ENCODE data around the gene LRRC36. TPM values are rescaled to one million over a fixed set of nuclear protein-coding genes. Genes with fewer than 3 reads are reported as not detected.

The LRRC36 gene
- total RNA-seq, 4 donors from 2014 or later = 0.30 to 4.6 (median 2.1) TPM; not detected in 1

DNA sequence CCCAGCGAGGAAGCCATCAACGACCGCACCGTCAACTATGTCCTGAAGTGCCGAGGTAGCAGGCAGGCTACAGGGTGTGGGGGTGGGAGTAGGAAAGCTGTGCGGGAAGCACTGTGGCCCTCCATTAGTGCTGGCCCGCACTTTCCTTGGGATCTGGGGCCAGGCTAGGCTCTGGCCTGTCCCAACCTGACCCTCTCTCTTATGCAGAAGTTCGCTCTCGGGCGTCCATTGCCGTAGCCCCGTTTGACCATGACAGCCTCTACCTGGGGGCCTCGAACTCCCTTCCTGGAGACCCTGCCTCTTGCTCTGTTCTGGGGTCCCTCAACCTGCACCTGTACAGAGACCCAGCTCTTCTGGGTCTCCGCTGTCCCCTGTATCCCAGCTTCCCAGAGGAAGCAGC, 38.7 kb upstream of the LRRC36 start:
- H3K4me1 ChIP-seq = no peaks in the 10 kb centered on the region
- H3K4me3 ChIP-seq = no peak overlapping the region
- H3K27me3 ChIP-seq = no peaks in the 10 kb centered on the region
- no peak for DNase-seq (ENCODE audit: low spot score in 2 of 2)
- no peak overlapping the region for H3K27ac ChIP-seq
- TF ChIP-seq POLR2A (IDR thresholded peaks at IDR 0.05) (no peak), EP300 (IDR thresholded peaks at IDR 0.05) (no peak)
- TF ChIP-seq, protein P1, sequence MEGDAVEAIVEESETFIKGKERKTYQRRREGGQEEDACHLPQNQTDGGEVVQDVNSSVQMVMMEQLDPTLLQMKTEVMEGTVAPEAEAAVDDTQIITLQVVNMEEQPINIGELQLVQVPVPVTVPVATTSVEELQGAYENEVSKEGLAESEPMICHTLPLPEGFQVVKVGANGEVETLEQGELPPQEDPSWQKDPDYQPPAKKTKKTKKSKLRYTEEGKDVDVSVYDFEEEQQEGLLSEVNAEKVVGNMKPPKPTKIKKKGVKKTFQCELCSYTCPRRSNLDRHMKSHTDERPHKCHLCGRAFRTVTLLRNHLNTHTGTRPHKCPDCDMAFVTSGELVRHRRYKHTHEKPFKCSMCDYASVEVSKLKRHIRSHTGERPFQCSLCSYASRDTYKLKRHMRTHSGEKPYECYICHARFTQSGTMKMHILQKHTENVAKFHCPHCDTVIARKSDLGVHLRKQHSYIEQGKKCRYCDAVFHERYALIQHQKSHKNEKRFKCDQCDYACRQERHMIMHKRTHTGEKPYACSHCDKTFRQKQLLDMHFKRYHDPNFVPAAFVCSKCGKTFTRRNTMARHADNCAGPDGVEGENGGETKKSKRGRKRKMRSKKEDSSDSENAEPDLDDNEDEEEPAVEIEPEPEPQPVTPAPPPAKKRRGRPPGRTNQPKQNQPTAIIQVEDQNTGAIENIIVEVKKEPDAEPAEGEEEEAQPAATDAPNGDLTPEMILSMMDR (IDR thresholded peaks at IDR 0.05) = no peak
- no peaks in the 10 kb centered on the region for H3K9me3 ChIP-seq
- WGBS, 2 donors = 90 to 95% methylated on average over 14 of the region's 14 CpGs
- H3K36me3 ChIP-seq = peaks cover 0 to 58% (median 0%) of the 10 kb centered on the region in 3 donors

- WGBS, 2 donors = 77 to 79% methylated on average over 7 of the region's 7 CpGs
- H3K27ac ChIP-seq = no peak overlapping the region
- no peak overlapping the region for H3K4me3 ChIP-seq
- no peak for TF ChIP-seq EP300 (IDR thresholded peaks at IDR 0.05)
- TF ChIP-seq POLR2A (IDR thresholded peaks at IDR 0.05) = no peak
- TF ChIP-seq, protein P1 (IDR thresholded peaks at IDR 0.05) = no peak
- H3K9me3 ChIP-seq = no peaks in the 10 kb centered on the region
- peaks cover 0 to 30% (median 0%) of the 10 kb centered on the region in 3 donors for H3K36me3 ChIP-seq
- no peak for DNase-seq (ENCODE audit: low spot score in 2 of 2)
- H3K4me1 ChIP-seq = peaks cover 0 to 11% (median 0%) of the 10 kb centered on the region in 4 donors
- no peaks in the 10 kb centered on the region for H3K27me3 ChIP-seq
Observed at GRCh38 chr16:67291461-67291860, 35.2 kb upstream of the LRRC36 start.

DNA sequence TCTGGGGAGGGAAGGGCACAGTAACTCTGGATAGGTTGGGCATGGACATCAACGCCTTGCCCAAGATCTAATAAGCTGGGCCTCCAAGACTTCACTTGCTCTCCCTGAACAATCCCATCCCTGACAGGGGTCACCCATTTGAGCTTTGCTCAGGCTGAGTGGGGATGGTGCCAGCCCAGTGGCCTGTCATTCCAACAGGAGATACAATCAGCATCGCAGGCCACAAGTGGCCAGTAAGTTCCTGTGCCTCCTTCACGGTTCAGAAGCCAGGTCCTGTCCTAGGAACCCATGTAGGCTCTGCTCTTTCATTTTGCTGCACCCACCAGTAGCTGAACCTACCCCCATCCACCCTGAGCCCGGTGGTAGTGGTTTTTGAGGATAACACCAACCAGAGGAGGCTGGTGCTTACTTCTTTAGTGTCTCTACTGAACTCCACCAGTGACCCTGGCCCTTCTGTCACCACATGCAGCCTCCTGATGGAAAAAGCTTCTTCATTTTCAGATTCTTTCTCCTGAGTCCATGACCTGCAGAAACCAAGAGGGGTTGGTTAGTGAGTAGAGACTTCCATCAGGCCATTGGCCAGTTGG, 32.4 kb upstream of the LRRC36 start:
- Histone ChIP-seq H3K27me3 (no peaks in the 10 kb centered on the region), H3K36me3 (peaks cover 0 to 4% (median 0%) of the 10 kb centered on the region in 3 donors)
- WGBS, 2 donors = 86 to 95% methylated on average over 3 of the region's 4 CpGs

GRCh38 chr16:67294938-67295361, 31.7 kb upstream of the LRRC36 start:
- Histone ChIP-seq H3K27me3 (no peaks in the 10 kb centered on the region), H3K36me3 (no peaks in the 10 kb centered on the region), H3K4me1 (peaks cover 0 to 11% (median 0%) of the 10 kb centered on the region in 4 donors), H3K9me3 (no peaks in the 10 kb centered on the region), H3K4me3 (no peak overlapping the region), H3K27ac (peak overlapping the region in 1 of 4 donors; percentile 15)
- 49 to 52% methylated on average over 7 of the region's 7 CpGs for WGBS, 2 donors
- TF ChIP-seq EP300 (IDR thresholded peaks at IDR 0.05) (no peak), POLR2A (IDR thresholded peaks at IDR 0.05) (no peak)
- TF ChIP-seq, protein P1 (IDR thresholded peaks at IDR 0.05) = no peak
- no peak for DNase-seq (ENCODE audit: low spot score in 2 of 2)

More for the DNA sequence above, 32.4 kb upstream of the LRRC36 start:
- peaks cover 0 to 11% (median 0%) of the 10 kb centered on the region in 4 donors for H3K4me1 ChIP-seq
- no peak overlapping the region for H3K4me3 ChIP-seq
- no peak for DNase-seq (ENCODE audit: low spot score in 2 of 2)
- no peaks in the 10 kb centered on the region for H3K9me3 ChIP-seq
- peak overlapping the region in 1 of 4 donors; percentile 15 for H3K27ac ChIP-seq
- no peak for TF ChIP-seq EP300 (IDR thresholded peaks at IDR 0.05)
- TF ChIP-seq POLR2A (IDR thresholded peaks at IDR 0.05) = no peak
- TF ChIP-seq, protein P1 (IDR thresholded peaks at IDR 0.05) = no peak

- H3K36me3 ChIP-seq = no peaks in the 10 kb centered on the region
- WGBS, 2 donors = 44 to 50% methylated on average over 2 to 3 of the region's 3 CpGs
- H3K9me3 ChIP-seq = no peaks in the 10 kb centered on the region
- no peaks in the 10 kb centered on the region for H3K27me3 ChIP-seq
- H3K4me3 ChIP-seq = no peak overlapping the region
- H3K4me1 ChIP-seq = peaks cover 0 to 22% (median 0%) of the 10 kb centered on the region in 4 donors
- no peak overlapping the region for H3K27ac ChIP-seq
- TF ChIP-seq, protein P1 (IDR thresholded peaks at IDR 0.05) = no peak
- TF ChIP-seq EP300 (IDR thresholded peaks at IDR 0.05) (no peak), POLR2A (IDR thresholded peaks at IDR 0.05) (no peak)
- DNase-seq (ENCODE audit: low spot score in 2 of 2) = no peak
Observed at GRCh38 chr16:67296420-67296819, 30.2 kb upstream of the LRRC36 start.

All from tibial nerve (tissue), 4 donors.